ENCODE measurements around the gene SUOX.
"Not testable (repeated sequence)": the region's sequence is repeated elsewhere in the genome, so short reads cannot be mapped to it uniquely, and the experiment has no call there.

SUOX gene

DNA sequence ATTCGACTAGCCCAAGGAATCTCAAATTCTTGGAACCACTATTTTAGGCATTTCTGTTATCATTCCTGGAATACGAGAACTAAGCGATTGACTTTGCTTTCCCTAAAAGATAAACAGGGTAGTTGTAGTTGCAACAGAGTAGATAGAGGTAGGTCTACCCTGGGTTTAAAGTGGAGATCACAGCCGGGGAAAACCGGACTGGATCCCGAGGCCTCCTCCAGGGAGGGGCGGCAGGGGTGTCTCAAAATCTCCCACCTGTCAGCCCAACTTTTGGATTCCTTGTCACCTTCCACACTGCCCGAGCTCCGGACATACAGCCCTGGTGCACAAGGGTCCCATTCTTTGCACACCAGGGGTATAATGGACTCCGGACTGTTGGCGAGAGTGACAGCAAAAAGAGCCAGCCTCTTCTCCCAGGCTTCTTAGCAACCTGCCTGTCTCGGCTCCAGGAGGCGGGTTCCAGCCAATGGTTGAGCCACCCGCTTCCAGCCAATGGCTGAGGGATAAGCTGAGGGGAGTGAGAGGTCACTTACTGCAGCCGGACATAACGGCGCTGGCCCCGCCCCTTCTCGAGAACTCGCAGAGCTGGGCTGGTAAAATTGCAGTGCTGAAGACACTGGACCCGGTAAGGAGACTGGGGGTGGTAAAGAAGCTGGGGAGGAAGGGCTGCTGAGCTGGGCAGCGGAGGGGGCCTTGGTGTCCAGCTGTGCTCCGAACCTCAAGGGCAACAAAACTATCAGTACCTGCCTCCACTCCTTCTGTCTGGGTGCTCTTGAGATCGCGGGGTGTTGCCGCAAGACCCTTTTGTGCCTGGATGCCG, at the start of gene SUOX:
Gene SUOX, plus strand, starts transcription at position 562 of the 820 bp plus-strand sequence. CDS start 4,946 bp downstream, outside the sequence.
- DNase-seq (ENCODE audit: low read depth in 3 of 3): no peak

DNA sequence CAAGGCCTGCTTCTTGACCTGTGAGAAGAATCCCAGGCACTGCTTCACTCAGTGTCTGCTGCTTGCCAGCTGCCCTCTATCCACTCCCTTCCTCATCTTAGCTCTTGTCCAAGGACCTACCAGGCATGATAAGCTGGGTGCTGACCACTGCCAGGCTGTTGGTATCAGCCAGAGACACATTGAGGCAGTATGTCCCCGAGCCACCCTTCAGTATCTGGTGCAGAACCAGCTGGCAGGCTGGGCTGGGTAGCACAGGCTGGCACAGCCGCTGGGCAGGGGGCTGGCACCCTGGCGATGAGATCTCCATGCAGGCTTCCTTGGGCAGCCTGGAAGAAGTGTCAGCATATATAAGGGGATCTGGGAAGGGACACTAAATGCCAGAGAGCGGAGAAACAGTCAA, 41.7 kb upstream of the SUOX start:
- DNase-seq (ENCODE audit: low read depth in 3 of 3): no peak

DNA sequence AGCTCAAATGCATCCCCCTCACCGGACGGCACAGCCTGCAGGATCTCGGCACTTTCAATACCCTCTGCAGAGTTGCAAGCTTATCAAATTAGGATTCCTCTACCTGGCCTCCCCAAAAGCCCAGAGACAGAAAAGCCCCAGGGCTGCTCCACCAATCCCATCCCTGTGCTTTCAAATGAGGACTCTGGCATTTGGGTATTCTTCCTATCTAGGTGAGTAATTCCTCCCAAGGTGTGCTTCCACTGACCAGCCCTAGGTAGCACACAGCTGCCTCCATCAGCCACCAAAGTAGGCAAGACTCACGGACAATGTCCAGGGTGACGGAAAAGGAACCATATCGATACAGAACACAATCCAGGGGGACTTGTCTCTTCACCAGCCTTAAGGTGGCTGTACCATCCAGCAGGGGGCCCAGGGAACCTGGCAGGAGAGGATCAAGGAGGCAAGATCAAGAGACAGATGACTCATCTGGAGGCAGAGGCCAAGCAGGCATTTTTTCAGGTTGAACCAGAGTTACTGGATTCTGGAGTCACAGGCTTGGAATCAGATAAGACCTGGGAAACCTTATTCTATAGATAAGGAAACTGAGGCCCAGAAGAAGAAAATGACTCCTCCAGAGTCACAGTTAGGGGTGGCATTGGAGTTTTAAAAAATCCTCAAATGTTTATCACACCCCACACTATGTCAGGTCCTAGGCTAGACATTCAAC, 41.1 kb upstream of the SUOX start:
- peak in 1 of 3 experiments; percentile 33 for DNase-seq (ENCODE audit: low read depth in 3 of 3)

- DNase-seq (ENCODE audit: low read depth in 3 of 3): no peak
Measured at GRCh38 chr12:55957106-55957859, 39.8 kb upstream of the SUOX start.

DNA sequence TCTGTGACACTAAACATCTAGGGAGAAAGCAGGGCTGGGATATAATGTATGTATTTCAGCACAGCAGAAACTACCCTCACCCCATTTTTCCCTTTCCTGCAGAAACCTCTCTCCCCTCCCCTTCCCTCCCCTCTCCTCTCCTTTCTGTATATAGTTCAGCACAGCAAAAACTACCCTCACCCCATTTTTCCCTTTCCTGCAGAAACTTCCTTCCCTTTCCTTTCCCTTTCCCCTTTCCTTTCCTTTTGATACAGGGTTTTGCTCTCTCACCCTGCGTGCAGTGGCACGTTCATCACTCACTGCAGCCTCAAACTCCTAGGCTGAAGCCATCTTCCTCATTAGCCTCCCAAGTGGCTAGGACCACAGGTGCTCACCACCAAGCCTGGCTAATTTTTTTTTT, 33.3 kb upstream of the SUOX start:
- DNase-seq (ENCODE audit: low read depth in 3 of 3): no peak

DNA sequence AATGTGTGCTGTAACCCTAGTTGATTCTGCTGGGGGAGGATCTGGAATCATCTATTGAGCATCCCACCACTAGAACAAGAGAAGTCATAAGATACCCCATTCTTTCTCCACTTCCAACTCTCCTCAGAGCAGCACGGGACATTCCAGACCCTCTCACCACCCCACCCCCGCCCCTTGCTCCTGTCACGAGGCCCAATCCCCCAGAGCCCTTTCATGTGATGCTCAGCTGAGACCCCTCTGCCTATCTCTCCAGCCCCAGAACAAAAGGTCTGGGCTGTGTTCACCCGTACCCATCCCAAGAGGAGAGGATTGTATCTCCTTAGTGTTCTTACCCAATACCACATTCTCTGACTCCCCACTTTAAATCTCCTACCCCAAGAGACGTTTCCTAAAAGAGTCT, 31.8 kb upstream of the SUOX start:
- DNase-seq (ENCODE audit: low read depth in 3 of 3): no peak

DNA sequence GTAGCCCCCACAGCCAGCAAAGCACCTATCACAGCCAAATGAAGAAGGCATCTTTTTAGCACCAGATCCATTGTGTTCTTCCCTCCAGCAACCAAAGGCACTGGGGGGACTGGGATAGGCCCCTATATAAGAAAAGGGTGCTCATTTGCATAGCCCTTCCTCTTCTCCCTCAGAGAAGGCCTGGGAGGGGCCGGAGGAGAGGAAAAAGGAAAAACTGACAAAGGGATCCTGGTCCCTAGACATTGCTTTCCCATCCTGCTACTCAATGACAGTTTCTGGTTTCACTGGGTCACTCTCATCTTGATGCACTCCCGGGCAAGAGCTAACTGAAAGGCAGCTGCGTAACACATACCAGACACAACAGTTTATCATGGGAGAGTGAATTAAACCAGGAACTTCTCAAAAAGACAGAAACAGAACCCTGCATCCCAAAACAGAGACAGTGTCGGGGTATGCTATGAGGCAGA, 31.1 kb upstream of the SUOX start, which contains the start of gene PMEL:
Gene PMEL, minus strand, starts transcription at position 102 of the 467 bp plus-strand sequence. Its CDS starts 31 bp downstream, at position 71.
- no peak for DNase-seq (ENCODE audit: low read depth in 3 of 3)

DNA sequence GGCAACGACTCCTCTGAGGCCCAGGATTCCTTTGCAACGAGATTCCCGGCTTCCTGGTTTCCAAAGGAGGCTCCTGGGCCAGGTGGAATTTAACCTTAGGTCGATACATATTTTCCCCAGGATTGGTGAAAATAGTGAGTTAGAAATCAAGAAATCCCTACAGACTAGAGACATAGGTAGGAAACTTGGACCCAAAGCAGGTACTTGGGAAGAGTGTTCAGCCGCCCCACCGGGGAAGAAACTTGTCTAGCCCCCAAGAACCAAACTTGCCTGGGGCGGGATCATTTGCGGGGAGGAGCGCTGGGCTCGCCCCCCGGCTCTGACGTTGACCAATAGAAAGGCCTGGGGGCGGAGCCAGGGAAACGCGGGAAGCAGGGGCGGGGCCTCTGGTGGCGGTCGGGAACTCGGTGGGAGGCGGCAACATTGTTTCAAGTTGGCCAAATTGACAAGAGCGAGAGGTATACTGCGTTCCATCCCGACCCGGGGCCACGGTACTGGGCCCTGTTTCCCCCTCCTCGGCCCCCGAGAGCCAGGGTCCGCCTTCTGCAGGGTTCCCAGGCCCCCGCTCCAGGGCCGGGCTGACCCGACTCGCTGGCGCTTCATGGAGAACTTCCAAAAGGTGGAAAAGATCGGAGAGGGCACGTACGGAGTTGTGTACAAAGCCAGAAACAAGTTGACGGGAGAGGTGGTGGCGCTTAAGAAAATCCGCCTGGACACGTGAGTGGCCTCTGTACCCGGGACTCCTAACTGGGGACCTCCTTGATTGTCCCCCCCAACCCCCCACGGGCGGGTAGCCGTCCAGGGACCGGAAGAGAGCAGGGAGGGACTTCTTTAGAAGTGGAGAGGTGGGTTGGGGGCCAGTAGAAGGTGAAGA, 30.4 kb upstream of the SUOX start, which contains the start of gene CDK2:
Gene CDK2, plus strand, starts transcription at position 423 of the 874 bp plus-strand sequence. Its CDS starts 179 bp downstream, at position 602.
- DNase-seq (ENCODE audit: low read depth in 3 of 3): peak; percentile 82 to 86 (median 84)

- no peak for DNase-seq (ENCODE audit: low read depth in 3 of 3)
Measured at GRCh38 chr12:55969356-55969755, 27.7 kb upstream of the SUOX start.

DNA sequence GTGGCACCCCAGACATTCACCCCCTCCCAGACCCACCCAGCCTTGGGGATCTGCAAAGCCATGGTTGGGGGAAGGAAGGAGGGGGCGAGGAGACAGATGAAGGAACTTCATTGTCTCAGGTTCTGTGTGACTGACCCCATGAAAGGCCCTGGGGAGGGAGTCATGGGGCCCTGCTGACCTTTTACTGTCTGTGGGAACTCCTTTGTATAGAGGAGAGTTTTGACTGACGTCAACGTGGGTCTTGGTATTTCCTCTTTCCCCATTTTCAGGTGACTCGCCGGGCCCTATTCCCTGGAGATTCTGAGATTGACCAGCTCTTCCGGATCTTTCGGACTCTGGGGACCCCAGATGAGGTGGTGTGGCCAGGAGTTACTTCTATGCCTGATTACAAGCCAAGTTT, 26.3 kb upstream of the SUOX start:
- DNase-seq (ENCODE audit: low read depth in 3 of 3): no peak

- DNase-seq (ENCODE audit: low read depth in 3 of 3): no peak
Measured at GRCh38 chr12:55972042-55972441, 25.0 kb upstream of the SUOX start.

GRCh38 chr12:55972456-55972855, 24.6 kb upstream of the SUOX start:
- DNase-seq (ENCODE audit: low read depth in 3 of 3): no peak

DNA sequence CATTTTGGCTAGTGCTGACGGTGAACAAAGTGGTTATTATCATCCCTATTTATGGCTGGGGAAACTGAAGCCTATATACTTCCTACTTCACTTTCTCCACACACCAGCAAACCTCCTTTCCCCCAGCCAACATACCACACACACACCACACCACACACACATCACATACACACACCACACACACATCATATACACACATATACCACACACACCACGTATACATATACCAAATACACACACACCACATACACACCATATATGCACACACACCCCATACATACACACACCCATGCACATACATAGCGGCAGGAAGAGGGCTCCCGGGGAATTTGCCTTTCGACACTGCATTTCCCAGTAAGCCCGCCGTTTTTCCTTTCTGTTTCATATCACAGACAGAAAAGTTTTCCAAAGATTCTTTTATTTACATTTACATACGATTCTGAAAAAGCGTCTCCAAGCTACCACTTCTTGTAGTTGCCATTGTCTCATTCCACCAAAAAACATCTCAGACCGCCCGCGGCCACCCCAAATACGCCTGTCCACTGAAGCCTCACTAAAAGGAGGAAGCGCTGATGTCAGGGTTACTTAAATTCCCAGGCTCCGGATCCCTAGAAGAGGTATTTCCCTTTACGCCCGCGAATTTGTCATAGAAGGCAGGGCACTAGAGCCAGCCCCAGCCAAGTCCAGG, 24.0 kb upstream of the SUOX start:
- DNase-seq (ENCODE audit: low read depth in 3 of 3): no peak

- peak; percentile 86 to 96 (median 94) for DNase-seq (ENCODE audit: low read depth in 3 of 3)
Measured at GRCh38 chr12:55973599-55974307, 23.3 kb upstream of the SUOX start, which contains the start of gene RAB5B. Gene RAB5B (plus strand): TSS chr12:55974078. CDS start chr12:55986961, 12,883 bp downstream.

- DNase-seq (ENCODE audit: low read depth in 3 of 3): peak in 1 of 3 experiments; percentile 28
Measured at GRCh38 chr12:55974308-55974730, 22.8 kb upstream of the SUOX start.

DNA sequence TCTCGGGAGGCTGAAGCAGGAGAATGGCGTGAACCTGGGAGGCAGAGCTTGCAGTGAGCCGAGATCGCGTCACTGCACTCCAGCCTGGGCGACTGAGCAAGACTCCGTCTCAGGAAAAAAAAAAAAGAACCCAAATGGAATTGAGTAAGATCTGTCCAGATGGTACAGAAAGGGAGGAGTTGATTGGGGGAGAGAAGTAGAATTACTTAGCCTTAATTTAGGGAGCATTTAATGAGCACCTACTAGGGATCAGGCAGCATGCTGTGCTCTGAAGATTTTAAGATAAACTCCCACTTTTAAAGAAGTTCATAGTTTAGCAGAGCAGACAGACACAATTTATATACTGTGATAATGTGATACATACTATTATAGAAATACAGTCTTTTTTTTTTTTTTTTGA, 18.7 kb upstream of the SUOX start:
- DNase-seq (ENCODE audit: low read depth in 3 of 3): no peak

GRCh38 chr12:55979069-55979468, 18.0 kb upstream of the SUOX start:
- no peak for DNase-seq (ENCODE audit: low read depth in 3 of 3)

GRCh38 chr12:55981882-55982281, 15.2 kb upstream of the SUOX start:
- DNase-seq (ENCODE audit: low read depth in 3 of 3): not testable (repeated sequence)

DNA sequence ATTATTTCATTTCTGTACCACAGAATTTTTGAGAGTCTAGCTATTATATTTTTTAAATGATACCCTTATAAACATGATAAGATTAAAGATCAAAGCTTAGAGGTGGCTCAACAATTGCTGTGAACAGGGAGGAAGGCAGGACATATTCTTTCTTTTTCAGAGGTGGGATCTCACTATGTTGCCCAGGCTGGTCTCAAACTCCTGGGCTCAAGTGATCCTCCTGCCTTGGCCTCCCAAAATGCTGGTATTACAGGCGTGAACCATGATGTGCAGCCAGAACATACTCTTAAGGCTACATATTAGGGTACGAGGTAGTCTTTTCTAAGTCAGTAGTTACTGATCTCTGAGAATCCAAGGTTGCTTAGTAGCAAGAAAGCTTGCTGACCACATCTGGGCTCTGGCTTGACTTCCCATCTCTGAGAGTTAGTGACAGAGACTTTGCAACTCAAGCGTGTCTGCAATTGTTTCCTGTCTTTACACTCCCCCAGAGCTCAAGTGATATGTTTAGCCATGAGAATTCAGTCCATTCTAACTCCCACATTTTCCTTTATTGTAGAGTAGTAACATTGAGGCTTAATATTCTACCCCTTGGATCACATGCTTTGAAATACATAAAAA, 14.6 kb upstream of the SUOX start:
- no peak for DNase-seq (ENCODE audit: low read depth in 3 of 3)

Data from stimulated activated CD4-positive, alpha-beta T cell treated with anti-CD3 and anti-CD28 coated beads, TNF-alpha, amount 100 ng/mL, for 4 hours (primary cell).